Thoracic aorta (tissue), 2 donors: ENCODE data around the gene APH1A. TPM values are rescaled to one million over a fixed set of nuclear protein-coding genes. Genes with fewer than 3 reads are reported as not detected.
"Not testable (repeated sequence)": the region's sequence is repeated elsewhere in the genome, so short reads cannot be mapped to it uniquely, and the experiment has no call there.

Experiments
- ATAC-seq: fragments of 150-250 bp; one replicate; pipeline ENCODE4 v1.8.0; 2017; ENCODE audit warnings: low read depth; ENCODE audit not compliant: insufficient number of reproducible peaks, low FRiP score
- DNase-seq: peaks from one replicate; pipeline ENCODE4 v3.0.0-alpha.2; 2020; ENCODE audit warnings: low spot score
- H3K27ac ChIP-seq, 2 donors: fragments of 200-600 bp; sonication (generic); 1 replicate in 1 of 2; 2 replicates in 1 of 2; pipeline ENCODE4 v1.5.1; 2016; ENCODE audit warnings: mild to moderate bottlenecking in 2 of 2, moderate library complexity in 2 of 2
- H3K27me3 ChIP-seq: fragments of 200-600 bp; sonication (generic); replicated peaks from 2 replicates; pipeline ENCODE4 v1.6.0; 2016; ENCODE audit warnings: mild to moderate bottlenecking; ENCODE audit not compliant: insufficient read depth
- H3K36me3 ChIP-seq: fragments of 200-600 bp; sonication (generic); one replicate; pipeline ENCODE4 v1.5.1; 2016
- H3K4me1 ChIP-seq, 2 donors: fragments of 200-600 bp; sonication (generic); 1 replicate in 1 of 2; 2 replicates in 1 of 2; pipeline versions ENCODE4 v1.5.1 to v1.6.0; 2016; ENCODE audit warnings: low read depth in 2 of 2, mild to moderate bottlenecking in 1 of 2; ENCODE audit not compliant: control insufficient read depth in 1 of 2
- H3K4me3 ChIP-seq: fragments of 200-600 bp; sonication (generic); 2 replicates; pipeline ENCODE4 v1.5.1; 2016; ENCODE audit warnings: mild to moderate bottlenecking
- H3K9me3 ChIP-seq: fragments of 200-600 bp; sonication (generic); 2 replicates; pipeline ENCODE4 v1.5.1; 2016
- total RNA-seq, 2 donors: library from RNA; depleted of rRNA; stranded (reverse); fragments of >200 nt; gene quantifications; one replicate each; pipeline versions ENCODE4 v1.1.0 to v1.2.3, GENCODE V29; 2016
- TF ChIP-seq, protein P1 (sequence below): fragments of 200-600 bp; sonication (generic); IDR thresholded peaks from one replicate; pipeline ENCODE4 v1.5.1; 2019; ENCODE audit warnings: antibody characterized with exemption

Gene APH1A
- total RNA-seq, 2 donors from 2014 or later: 77.5 to 84.5 TPM

DNA sequence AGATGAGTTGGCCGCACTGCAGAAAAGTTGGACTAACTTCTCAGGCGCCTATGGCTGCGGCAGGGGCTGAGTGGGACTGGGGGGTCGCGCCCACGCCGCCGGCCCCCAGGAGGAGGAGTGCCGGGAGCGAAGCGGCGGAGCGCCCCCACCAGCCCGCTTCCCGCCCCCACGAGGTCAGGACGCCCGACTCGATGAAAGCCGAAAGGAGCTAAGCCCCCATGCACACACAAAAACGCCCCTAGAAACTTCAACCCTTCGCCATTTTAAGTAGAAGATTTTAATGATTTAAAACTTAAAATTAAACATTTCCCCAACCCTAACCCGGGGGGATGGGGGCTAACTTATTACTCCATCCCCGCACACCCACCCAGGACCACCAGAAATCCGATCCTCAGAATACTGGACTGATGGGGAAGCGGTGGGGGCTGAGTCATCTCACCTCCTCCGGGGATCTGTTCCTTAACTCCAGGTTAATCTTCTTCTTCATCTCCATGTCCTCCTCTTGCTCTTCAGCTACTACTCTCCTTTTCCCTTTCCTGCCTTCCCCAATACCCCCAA lies 33.4 kb downstream of the APH1A start:
- DNase-seq: no peak
- H3K36me3 ChIP-seq: no peaks in the 10 kb centered on the region
- peak overlapping the region; percentile 82 for H3K4me3 ChIP-seq
- no peaks in the 10 kb centered on the region for H3K9me3 ChIP-seq
- TF ChIP-seq, protein P1, sequence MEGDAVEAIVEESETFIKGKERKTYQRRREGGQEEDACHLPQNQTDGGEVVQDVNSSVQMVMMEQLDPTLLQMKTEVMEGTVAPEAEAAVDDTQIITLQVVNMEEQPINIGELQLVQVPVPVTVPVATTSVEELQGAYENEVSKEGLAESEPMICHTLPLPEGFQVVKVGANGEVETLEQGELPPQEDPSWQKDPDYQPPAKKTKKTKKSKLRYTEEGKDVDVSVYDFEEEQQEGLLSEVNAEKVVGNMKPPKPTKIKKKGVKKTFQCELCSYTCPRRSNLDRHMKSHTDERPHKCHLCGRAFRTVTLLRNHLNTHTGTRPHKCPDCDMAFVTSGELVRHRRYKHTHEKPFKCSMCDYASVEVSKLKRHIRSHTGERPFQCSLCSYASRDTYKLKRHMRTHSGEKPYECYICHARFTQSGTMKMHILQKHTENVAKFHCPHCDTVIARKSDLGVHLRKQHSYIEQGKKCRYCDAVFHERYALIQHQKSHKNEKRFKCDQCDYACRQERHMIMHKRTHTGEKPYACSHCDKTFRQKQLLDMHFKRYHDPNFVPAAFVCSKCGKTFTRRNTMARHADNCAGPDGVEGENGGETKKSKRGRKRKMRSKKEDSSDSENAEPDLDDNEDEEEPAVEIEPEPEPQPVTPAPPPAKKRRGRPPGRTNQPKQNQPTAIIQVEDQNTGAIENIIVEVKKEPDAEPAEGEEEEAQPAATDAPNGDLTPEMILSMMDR: no peak
- no peaks in the 10 kb centered on the region for H3K27me3 ChIP-seq
- ATAC-seq: no peak
- H3K4me1 ChIP-seq: peaks cover 0 to 12% of the 10 kb centered on the region in 2 donors
- H3K27ac ChIP-seq: peak overlapping the region; percentile 98

DNA sequence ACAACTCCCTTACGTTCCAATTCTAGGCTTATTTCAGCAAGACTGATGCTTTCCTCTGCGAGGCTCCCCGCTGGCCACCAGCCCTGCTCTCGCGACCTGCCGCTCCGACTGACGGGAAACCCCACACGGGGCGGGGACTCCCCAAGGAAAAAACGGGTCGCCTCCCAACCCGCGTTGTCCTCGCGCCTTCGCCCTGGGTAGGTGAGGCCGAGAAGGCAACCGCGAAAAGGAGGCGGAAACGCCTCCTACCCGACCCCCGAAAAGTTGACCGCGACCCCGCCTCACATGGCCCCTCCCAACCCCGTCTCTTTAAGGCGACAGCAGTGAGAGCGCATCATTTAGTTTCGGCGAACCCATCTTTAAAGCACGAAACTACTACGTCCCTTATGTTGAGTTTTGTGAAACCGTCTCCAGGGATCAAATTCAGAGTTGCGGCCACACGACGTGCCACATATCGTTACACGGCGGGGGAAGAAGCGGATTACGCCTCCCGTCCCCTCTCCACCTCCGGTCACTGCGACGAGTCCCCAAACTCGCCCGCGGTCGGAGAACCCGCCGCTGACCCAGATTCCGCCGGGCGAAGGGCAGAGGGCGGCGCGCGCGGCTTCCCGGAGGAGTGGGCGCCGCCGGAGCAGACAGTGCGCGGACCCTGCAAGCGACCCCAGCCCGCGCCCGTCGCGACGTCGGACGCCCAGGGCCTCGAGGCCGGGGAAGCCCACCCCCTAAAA lies 34.1 kb downstream of the APH1A start:
- H3K27ac ChIP-seq: peak overlapping the region; percentile 98
- no peaks in the 10 kb centered on the region for H3K9me3 ChIP-seq
- peak; percentile 16 for ATAC-seq
- TF ChIP-seq, protein P1: no peak
- DNase-seq: no peak
- peaks cover 0 to 12% of the 10 kb centered on the region in 2 donors for H3K4me1 ChIP-seq
- no peaks in the 10 kb centered on the region for H3K36me3 ChIP-seq
- H3K27me3 ChIP-seq: no peaks in the 10 kb centered on the region
- peak overlapping the region; percentile 82 for H3K4me3 ChIP-seq

DNA sequence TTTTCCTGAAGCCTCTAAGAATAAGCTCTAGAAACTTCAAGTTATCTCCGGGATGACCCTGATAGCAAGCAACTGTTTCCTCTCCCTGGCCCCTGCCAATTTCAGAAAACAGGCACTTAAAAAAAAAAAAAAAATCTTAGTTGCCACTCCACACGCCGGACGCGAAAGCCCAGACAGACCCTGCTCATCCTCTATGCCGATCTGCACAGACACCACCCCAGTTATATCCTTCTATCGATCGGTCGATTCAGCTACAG lies 34.6 kb downstream of the APH1A start:
- Histone ChIP-seq H3K36me3 (peaks cover 5% of the 10 kb centered on the region), H3K4me1 (peaks cover 0 to 12% of the 10 kb centered on the region in 2 donors), H3K9me3 (no peaks in the 10 kb centered on the region), H3K4me3 (peak overlapping the region; percentile 82), H3K27ac (peak overlapping the region; percentile 98), H3K27me3 (no peaks in the 10 kb centered on the region)
- no peak for DNase-seq
- ATAC-seq: no peak
- TF ChIP-seq, protein P1: no peak

DNA sequence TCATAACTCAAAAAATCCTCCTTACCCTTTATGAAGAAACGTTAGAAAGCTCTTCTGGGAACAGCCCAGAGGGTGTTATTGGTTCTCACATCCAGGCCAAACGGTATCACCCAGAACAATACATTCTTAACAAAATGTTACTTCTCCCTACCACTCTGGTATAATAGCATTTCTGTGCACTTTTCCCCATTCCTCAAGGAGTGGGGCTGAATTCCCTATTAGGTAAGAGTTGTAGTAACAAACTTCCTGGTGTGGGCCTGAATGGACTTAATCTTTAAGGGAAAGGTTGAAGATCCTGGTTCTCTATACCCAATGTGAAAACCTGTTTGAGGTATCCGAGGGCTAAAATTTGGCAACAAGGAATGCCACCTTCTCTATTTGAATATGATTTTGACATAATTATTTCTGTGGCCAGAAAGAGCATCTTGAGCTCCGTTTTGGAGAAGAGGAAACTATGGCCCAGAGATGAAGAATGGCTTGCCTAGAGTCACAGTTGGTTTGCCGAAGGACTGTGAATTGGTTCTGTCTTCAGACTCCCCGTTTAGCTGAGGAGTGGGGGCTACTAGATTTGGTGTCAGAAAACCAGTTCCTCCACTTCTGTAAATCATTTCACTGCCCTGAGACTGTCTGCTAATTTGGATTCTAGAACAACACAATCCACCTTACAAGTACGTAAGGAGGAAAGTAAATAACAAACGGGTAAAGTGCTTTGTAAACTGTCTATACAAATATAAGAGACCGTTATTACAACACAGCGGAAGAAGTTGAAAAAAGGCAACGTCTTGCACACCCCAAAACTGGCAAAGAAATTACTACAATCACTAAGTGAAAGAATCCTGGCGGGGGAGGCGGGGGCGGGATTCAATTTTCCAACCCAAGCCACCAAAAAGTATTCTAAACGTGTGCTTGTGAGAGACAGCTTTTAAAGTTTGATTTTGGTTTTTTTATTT lies 35.2 kb downstream of the APH1A start:
- H3K4me3 ChIP-seq: peak overlapping the region; percentile 82
- DNase-seq: no peak
- H3K27me3 ChIP-seq: no peaks in the 10 kb centered on the region
- no peaks in the 10 kb centered on the region for H3K9me3 ChIP-seq
- peaks cover 0 to 12% of the 10 kb centered on the region in 2 donors for H3K4me1 ChIP-seq
- peaks cover 9% of the 10 kb centered on the region for H3K36me3 ChIP-seq
- no peak for ATAC-seq
- TF ChIP-seq, protein P1: no peak
- H3K27ac ChIP-seq: peak overlapping the region; percentile 98

DNA sequence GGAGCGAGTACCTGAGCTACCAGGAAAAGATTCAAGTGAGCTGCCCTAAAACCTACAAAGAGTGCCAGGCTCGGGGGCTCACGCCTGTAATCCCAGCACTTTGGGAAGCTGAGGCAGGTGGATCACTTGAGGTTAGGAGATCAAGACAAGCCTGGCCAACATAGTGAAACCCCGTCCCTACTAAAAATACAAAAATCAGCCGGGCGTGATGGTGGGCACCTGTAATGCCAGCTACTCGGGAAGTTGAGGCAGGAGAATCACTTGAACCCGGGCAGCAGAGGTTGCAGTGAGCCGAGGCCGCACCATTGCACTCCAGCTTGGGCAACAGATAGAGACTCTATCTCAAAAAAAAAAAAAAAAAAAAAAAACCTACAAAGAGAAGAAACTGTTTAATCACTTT lies 35.9 kb downstream of the APH1A start:
- ATAC-seq, H3K27me3 ChIP-seq, H3K4me3 ChIP-seq, DNase-seq, H3K9me3 ChIP-seq: not testable (repeated sequence)
- H3K27ac ChIP-seq: peak overlapping the region; percentile 98
- H3K36me3 ChIP-seq: peaks cover 16% of the 10 kb centered on the region
- H3K4me1 ChIP-seq: peaks cover 0 to 12% of the 10 kb centered on the region in 2 donors

DNA sequence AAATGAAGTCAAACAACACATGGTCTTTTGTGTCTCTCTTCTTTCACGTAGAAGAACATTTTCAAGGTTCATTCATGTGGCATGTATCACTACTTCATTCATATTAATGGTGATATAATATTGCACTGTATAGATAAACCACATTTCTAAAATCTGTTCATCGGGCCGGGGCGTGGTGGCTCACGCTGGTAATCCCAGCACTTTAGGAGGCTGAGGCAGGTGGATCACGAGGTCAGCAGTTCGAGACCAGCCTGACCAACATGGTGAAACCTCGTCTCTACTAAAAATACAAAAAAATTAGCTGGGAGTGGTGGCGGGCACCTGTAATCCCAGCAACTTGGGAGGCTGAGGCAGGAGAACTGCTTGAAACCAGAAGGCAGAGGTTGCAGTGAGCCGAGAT lies 40.6 kb downstream of the APH1A start:
- ATAC-seq, H3K4me1 ChIP-seq: not testable (repeated sequence)
- peaks cover 34% of the 10 kb centered on the region for H3K36me3 ChIP-seq

More for the DNA sequence above, 40.6 kb downstream of the APH1A start:
- H3K9me3 ChIP-seq, H3K27ac ChIP-seq, H3K27me3 ChIP-seq, DNase-seq, H3K4me3 ChIP-seq: not testable (repeated sequence)
